Measurements from ENCODE around the gene DDX21.

DDX21 gene

DNA sequence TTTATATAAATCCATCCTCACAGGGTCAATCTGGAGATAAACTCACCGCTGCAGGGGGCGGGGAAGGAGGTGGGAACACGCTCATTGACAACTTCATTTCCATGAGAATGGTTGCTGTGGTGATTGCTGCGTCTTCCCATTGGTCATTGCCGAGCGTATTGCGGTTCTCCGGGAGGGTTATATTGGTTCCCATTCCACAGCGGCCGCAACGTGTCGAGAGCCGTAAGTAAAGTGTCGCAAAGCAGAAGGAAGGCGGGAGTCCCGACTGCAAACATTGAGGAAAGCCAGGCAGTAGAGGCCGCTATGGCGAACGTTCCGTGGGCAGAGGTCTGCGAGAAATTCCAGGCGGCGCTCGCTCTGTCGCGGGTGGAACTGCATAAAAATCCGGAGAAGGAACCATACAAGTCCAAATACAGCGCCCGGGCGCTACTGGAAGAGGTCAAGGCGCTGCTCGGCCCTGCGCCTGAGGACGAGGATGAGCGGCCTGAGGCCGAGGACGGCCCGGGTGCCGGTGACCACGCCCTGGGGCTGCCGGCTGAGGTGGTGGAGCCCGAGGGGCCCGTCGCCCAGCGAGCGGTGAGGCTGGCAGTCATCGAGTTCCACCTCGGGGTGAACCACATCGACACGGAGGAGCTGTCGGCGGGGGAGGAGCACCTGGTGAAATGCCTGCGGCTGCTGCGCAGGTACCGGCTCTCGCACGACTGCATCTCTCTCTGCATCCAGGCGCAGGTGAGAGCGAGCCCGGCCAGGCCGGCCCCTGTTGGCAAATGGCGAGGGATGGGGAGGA, 32.8 kb downstream of the DDX21 start, which contains the start of gene KIFBP:
Gene KIFBP, plus strand, starts transcription at position 274 of the 787 bp plus-strand sequence. Its CDS starts 30 bp downstream, at position 304.
- DNase-seq = peak; percentile 98

GRCh38 chr10:68989317-68989990, 33.5 kb downstream of the DDX21 start:
- no peak for DNase-seq

- no peak for DNase-seq
Measured at GRCh38 chr10:68992636-68993440, 36.9 kb downstream of the DDX21 start.

DNA sequence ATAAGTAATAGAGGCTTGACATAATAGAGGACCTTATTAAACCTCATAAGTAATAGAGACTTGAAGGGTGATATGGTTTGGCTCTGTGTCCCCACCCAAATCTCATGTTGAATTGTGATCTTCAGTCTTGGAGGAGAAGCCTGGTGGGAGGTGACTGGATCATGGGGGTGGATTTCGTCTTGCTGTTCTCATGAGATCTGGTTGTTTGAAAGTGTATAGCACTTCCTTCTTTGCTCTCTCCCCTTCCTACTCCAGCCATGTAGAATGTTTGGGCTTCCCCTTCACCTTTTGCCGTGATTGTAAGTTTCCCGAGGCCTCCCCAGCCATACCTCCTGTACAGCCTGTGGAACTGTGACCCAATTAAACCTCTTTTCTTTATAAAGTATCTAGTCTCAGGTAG, 41.2 kb downstream of the DDX21 start:
- DNase-seq = no peak

GRCh38 chr10:69004821-69005220, 48.9 kb downstream of the DDX21 start:
- DNase-seq = peak; percentile 79

DNA sequence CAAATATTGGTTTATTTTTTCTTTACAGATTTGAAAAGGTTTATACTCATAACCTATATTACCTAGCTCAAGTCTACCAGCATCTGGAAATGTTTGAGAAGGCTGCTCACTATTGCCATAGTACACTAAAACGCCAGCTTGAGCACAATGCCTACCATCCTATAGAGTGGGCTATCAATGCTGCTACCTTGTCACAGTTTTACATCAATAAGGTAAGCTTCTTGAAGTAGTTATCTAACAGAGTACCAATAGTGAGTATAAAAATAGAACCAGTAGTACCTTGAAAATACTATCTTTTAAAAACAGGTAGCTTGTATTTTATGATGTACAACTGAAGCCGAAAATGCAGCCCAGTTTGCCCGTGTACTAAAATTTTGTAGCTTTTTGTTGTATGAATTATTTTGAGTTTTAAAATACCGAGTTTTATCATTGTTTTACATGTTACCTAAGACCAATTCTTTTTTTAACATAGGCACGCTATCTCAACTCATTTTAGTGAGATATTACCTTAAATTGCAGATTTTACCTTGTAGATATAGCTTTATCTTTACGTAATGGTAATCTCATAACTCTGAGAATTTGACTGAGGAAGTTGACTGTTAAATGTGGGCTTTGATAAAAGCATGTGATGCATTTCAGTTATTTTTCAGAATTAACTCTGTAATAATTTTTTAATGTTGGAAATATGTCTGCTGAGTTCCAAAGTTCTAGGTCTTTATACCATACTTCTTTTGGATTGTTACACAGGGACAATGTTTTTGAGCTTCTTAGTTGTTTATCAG, 49.9 kb downstream of the DDX21 start:
- no peak for DNase-seq

DNA sequence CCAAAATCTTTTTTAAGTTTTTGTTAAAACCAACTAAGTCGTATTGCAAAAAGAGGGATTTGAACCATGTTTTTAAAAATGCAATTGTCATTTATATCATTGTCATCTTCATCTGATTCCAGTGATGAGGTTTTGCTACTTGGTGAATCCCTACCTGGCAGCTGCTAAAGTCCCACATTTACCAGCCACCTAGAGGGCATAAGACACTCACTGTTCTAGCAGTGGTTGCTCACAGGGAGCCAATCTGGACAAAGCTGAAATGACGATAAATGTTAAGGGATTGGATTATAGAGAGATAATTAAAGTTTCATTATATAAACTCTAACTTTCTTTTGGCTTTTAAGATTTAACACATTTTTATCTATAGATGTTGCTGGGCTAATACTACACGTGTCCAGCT, 51.3 kb downstream of the DDX21 start:
- DNase-seq = no peak

DNA sequence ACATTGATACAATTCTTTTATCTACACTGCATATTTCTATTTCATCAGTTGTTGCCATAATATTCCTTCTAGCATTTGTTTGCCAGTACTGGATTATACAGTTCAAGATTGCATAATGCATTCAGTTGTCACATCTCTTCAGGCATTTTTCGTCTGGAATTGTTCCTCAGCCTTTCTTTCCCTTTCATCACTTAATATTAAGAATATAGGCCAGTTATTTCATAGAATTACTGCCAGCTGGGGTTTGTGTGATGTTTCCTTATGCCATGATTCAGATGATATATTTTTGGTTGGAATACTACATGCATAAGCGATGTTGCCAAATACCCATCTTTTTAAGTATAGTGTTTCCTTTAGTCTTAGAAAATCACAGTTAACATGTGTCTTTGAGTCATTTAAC, 53.4 kb downstream of the DDX21 start:
- DNase-seq = no peak

DNA sequence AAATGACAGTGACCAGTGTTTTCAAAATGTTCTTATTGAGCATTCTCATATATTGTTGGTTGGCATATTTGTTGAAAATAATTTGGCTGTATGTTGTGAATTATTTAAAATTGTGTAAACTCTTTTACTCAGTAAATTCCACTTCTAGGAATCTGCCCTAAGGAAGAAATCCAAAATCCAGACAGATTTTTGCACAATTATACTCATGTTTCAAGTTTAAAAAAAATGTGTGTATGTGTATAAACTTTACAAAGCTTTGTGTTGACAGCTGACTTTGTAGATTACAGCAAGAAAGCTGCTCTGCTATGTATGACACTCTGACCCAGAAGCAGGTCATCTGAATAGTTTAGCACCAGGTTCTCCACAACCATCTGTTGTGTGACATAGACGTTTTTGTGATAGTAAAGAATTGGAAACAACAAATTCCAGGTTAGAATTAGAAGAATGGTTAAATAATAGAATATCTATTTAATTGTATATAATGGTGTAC, 54.2 kb downstream of the DDX21 start:
- no peak for DNase-seq

GRCh38 chr10:69012778-69013177, 56.8 kb downstream of the DDX21 start:
- DNase-seq = peak; percentile 17

GRCh38 chr10:69014171-69014570, 58.2 kb downstream of the DDX21 start:
- no peak for DNase-seq

DNA sequence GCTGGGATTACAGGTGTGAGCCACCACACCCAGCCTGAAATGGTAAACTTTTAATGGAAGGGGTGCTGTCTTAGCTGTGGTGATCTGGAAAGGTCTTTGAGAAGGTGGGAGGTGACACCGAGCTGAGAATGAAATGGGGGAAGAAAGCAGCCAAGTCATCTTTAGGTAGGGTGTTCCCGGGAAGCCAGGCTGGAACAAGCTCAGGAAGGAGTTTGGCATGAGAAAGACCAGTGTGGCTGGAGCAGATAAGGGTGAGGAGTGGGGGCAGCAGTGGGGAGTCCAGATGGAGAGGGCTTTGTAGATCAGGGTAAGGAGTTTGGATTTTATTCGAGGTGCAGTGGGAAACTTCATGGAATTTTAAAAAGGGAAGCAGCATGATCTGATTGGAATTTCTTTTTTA, 62.6 kb downstream of the DDX21 start:
- no peak for DNase-seq

DNA sequence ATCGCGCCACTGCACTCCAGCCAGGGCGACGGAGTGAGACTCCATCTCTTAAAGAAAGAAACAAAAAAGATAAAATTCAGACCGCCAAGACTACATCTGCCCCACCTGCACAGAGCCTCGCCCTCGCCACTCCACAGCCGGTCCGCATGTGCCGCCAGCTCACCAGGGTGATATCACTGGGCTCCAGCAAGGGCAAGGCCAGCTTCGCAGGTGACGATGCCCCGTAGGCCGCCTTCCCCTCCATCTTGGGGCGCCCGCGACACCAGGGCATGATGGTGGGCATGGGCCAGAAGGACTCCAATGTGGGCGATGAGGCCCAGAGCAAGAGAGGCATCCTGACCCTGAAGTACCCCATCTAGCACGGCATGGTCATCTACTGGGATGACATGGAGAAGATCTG, 66.6 kb downstream of the DDX21 start:
- no peak for DNase-seq

DNA sequence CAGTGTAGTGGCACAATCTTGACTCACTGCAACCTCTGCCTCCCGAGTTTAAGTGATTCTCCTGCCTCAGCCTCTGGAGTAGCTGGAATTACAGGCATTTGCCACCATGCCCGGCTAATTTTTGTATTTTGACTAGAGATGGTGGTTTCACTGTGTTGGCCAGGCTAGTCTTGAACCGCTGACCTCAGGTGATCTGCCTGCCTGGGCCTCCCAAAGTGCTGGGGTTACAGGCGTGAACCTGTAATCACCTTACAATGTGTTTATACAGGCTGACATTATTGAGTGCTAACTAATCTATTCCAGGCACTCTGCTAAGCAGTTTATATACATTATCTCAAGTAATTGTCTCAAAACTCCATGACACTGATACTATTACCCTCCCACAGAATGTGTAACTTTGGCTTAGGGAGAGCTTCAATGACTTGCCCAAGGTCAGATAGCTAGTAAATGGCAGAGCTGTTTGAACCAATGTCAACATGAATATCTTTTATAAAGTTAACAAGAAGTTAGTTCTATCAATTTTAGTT, 69.5 kb downstream of the DDX21 start:
- DNase-seq = no peak

DNA sequence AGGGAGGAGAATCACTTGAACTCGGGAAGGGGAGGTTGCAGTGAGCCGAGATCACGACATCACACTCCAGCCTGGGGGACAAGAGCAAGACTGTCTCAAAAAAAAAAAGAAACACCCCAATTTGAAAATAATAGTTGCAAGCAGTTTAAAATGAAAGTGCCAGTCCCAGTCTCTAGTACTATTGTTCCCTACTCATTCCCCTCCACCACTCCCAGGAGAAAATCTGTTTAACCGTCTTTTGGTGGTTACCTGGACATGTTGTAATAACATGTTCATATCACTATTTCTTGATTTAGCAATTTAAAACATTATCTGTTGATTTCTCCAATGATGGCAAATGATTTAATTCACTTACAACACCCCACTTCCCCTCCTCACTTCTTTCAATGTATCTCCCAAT, 77.3 kb downstream of the DDX21 start:
- DNase-seq = no peak

Data from MV-4-11 (cell line).